ENCODE measurements around the gene GBP5. TPM values are rescaled to one million over a fixed set of nuclear protein-coding genes. Genes with fewer than 3 reads are reported as not detected.

Gene GBP5
- total RNA-seq, 2 experiments from 2014 or later: 279 to 362 TPM

GRCh38 chr1:89276690-89277089, 4.0 kb upstream of the GBP5 start:
- no peaks in the 10 kb centered on the region for H3K27me3 Mint-ChIP-seq
- DNase-seq: no peak
- no peak overlapping the region for H3K4me3 Mint-ChIP-seq
- peaks cover 8% of the 10 kb centered on the region for H3K9me3 Mint-ChIP-seq (ENCODE audit: low read depth)
- peaks cover 29% of the 10 kb centered on the region for H3K36me3 Mint-ChIP-seq
- H3K4me1 Mint-ChIP-seq: peaks cover 78% of the 10 kb centered on the region
- ATAC-seq: peak; percentile 17
- CTCF ChIA-PET: interaction anchor here (0.7 to 8.9 kb wide), 10 partner anchors 16 to 292 kb away, joined by 3 to 97 read pairs (median 6); partner anchors contain the start of genes GBP1 and GBP4
- peak overlapping the region; percentile 71 for H3K27ac Mint-ChIP-seq

- H3K27ac Mint-ChIP-seq: peak overlapping the region; percentile 95
- H3K27me3 Mint-ChIP-seq: no peaks in the 10 kb centered on the region
- CTCF ChIA-PET: interaction anchor here (1.2 to 8.9 kb wide), 8 partner anchors 11 to 290 kb away, joined by 3 to 97 read pairs (median 6); partner anchors contain the start of gene GBP4
- peaks cover 62% of the 10 kb centered on the region for H3K4me1 Mint-ChIP-seq
- no peak for DNase-seq
- H3K36me3 Mint-ChIP-seq: peaks cover 39% of the 10 kb centered on the region
- peak overlapping the region; percentile 72 for H3K4me3 Mint-ChIP-seq
- H3K9me3 Mint-ChIP-seq (ENCODE audit: low read depth): peaks cover 2% of the 10 kb centered on the region
- peak; percentile 21 for ATAC-seq
Observed at GRCh38 chr1:89274411-89274857, 1.8 kb upstream of the GBP5 start.

DNA sequence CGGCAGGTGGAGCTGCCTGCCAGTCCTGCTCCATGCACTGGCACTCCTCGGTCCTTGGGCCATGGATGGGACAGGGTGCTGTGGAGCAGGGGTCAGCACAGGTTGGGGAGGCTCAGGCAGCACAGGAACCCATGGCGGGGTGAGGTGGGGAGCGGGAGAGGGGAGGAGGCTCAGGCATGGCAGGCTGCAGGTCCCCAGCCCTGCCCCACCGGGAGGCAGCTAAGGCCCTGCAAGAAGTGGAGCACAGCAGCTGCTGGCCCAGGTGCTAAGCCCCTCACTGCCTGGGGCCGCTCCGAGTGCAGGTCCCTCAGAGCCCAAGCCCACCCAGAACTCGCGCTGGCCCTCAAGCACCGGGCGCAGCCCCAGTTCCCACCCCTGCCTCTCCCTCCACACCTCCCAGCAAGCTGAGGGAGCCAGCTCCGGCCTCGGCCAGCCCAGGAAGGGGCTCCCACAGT, 691 bp upstream of the GBP5 start:
- ATAC-seq: peak; percentile 5
- Mint-ChIP-seq H3K27ac (peak overlapping the region; percentile 95), H3K4me1 (peaks cover 63% of the 10 kb centered on the region), H3K36me3 (peaks cover 49% of the 10 kb centered on the region), H3K27me3 (no peaks in the 10 kb centered on the region), H3K4me3 (peak overlapping the region; percentile 98), H3K9me3 (ENCODE audit: low read depth) (peaks cover 2% of the 10 kb centered on the region)
- DNase-seq: no peak
- CTCF ChIA-PET: interaction anchor here (1.1 to 8.9 kb wide), 9 partner anchors 12 to 187 kb away, joined by 3 to 97 read pairs (median 3); partner anchors contain the start of genes GBP4 and GBP6

DNA sequence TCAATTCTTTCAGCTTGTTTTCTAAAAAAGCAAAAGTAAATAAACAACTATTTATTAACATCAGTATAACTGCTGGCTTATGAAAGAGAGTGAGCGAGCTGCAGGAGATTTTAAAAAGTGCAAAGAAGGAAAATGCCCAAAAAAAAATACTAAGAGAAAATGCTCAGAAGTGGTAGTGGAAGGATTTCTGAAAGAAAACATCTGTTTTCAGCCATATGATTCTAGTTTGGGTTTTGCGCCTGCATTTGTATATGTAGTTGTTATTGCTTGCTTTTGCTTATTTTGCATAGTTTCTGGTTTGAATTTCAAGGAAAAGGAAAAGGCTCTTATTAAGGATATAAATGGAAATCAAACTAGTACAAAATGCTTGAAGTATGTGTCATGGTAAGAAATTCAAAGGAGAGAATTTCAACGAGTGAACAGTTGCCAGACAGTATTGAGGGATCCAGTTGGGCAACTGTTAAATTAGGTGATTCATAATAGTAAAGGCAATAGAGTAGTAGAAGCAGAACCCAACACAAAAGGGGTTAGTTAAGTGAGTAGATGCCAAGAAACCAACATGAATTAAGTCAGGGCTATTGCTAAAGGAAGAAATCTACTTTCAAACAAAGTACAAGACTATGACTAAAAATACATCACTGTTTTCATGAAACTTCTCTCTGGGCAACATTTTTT, 1.2 kb downstream of the GBP5 start:
- CTCF ChIA-PET: interaction anchor here (0.9 to 8.9 kb wide), 6 partner anchors 12 to 288 kb away, joined by 3 to 97 read pairs (median 11); partner anchors contain the start of genes GBP4 and GBP6
- Mint-ChIP-seq H3K4me3 (peak overlapping the region; percentile 98), H3K27me3 (no peaks in the 10 kb centered on the region), H3K9me3 (ENCODE audit: low read depth) (peaks cover 2% of the 10 kb centered on the region), H3K27ac (peak overlapping the region; percentile 95), H3K4me1 (peaks cover 62% of the 10 kb centered on the region), H3K36me3 (peaks cover 61% of the 10 kb centered on the region)
- DNase-seq (no peak), ATAC-seq (no peak)

DNA sequence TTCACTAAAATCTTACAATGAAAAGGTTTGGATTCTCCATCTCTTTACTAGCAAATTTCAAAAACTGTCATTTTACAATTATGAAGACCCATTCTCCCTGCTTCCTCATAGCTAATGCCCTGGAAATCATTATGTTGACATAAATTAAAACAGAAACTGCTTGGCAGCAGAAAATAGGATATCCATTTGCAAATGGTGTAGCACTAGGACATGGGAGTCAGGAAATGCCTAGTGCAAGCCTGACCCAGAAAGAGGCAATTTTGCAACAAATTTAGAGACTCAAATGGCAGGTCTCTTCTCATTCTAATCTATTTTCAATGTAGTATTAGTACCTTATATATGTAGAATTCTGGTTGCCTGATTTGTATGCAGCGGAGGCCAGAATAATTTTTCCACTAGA, 2.2 kb downstream of the GBP5 start:
- Mint-ChIP-seq H3K4me1 (peaks cover 60% of the 10 kb centered on the region), H3K4me3 (peak overlapping the region; percentile 98), H3K27ac (peak overlapping the region; percentile 95), H3K36me3 (peaks cover 72% of the 10 kb centered on the region), H3K9me3 (ENCODE audit: low read depth) (peaks cover 2% of the 10 kb centered on the region), H3K27me3 (no peaks in the 10 kb centered on the region)
- CTCF ChIA-PET: interaction anchor here (1.2 to 8.9 kb wide), 6 partner anchors 11 to 286 kb away, joined by 3 to 97 read pairs (median 8); partner anchors contain the start of gene GBP4
- DNase-seq (no peak), ATAC-seq (no peak)

DNA sequence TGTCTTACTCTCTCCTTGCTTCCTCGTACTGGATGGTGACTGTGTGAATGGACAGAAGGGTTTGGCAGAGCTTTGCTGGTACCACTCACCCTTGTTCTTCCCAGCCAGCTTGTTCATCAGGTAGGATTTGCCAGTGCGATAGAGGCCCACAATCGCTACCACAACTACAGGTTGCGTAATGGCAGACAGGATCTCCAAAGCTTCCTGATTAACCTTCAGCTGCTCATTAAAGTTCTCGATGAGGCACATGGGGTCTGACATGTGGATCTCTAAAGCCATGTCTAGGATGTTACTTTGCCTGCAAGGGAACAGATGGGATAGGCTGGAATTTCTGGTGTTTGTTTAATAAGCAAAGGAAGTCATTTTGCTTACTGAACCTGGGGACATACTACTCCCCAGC, 3.4 kb downstream of the GBP5 start:
- peaks cover 54% of the 10 kb centered on the region for H3K4me1 Mint-ChIP-seq

DNA sequence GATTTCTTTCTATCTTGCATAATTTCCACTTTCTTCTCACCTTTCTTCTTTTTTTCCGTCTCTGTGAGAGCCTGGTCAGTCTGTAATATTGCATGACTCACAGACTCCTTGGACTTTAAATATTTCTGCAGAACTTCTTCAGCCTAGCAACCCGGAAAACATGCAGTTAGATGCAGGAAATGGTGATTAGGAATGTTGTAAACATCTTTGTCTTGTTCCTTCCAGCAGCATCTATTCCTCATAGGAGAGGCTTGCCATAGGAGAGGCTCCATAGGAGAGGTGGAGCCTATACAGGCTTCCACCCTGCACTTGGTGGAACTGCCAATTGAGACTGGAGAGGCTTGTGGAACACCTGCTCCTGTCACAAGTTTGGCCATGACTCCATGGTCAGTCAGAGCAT, 10.0 kb downstream of the GBP5 start:
- H3K9me3 Mint-ChIP-seq (ENCODE audit: low read depth): peaks cover 4% of the 10 kb centered on the region
- H3K36me3 Mint-ChIP-seq: peaks cover 87% of the 10 kb centered on the region
- CTCF ChIA-PET: interaction anchor here (0.8 to 5.5 kb wide), 3 partner anchors 8 to 100 kb away, joined by 3 to 31 read pairs (median 5); no protein-coding TSS in a partner anchor
- H3K4me3 Mint-ChIP-seq: peak overlapping the region; percentile 18
- no peak for DNase-seq
- no peak for ATAC-seq
- peak overlapping the region; percentile 37 for H3K27ac Mint-ChIP-seq
- no peaks in the 10 kb centered on the region for H3K27me3 Mint-ChIP-seq
- H3K4me1 Mint-ChIP-seq: peaks cover 76% of the 10 kb centered on the region

More for the DNA sequence above, 3.4 kb downstream of the GBP5 start:
- peak overlapping the region; percentile 98 for H3K4me3 Mint-ChIP-seq
- no peak for ATAC-seq
- no peak overlapping the region for H3K27ac Mint-ChIP-seq
- peaks cover 82% of the 10 kb centered on the region for H3K36me3 Mint-ChIP-seq
- CTCF ChIA-PET: interaction anchor here (1.2 to 8.9 kb wide), 4 partner anchors 9 to 228 kb away, joined by 3 to 97 read pairs (median 22); partner anchors contain the start of gene GBP4
- H3K9me3 Mint-ChIP-seq (ENCODE audit: low read depth): peaks cover 2% of the 10 kb centered on the region
- H3K27me3 Mint-ChIP-seq: no peaks in the 10 kb centered on the region
- DNase-seq: no peak

GRCh38 chr1:89261926-89262515, 10.6 kb downstream of the GBP5 start:
- H3K27me3 Mint-ChIP-seq: no peaks in the 10 kb centered on the region
- H3K27ac Mint-ChIP-seq: peak overlapping the region; percentile 37
- DNase-seq: no peak
- CTCF ChIA-PET: interaction anchor here (0.8 to 5.5 kb wide), 4 partner anchors 8 to 176 kb away, joined by 3 to 31 read pairs (median 4); no protein-coding TSS in a partner anchor
- H3K4me3 Mint-ChIP-seq: peak overlapping the region; percentile 31
- ATAC-seq: no peak
- peaks cover 6% of the 10 kb centered on the region for H3K9me3 Mint-ChIP-seq (ENCODE audit: low read depth)
- H3K4me1 Mint-ChIP-seq: peaks cover 74% of the 10 kb centered on the region
- H3K36me3 Mint-ChIP-seq: peaks cover 84% of the 10 kb centered on the region

DNA sequence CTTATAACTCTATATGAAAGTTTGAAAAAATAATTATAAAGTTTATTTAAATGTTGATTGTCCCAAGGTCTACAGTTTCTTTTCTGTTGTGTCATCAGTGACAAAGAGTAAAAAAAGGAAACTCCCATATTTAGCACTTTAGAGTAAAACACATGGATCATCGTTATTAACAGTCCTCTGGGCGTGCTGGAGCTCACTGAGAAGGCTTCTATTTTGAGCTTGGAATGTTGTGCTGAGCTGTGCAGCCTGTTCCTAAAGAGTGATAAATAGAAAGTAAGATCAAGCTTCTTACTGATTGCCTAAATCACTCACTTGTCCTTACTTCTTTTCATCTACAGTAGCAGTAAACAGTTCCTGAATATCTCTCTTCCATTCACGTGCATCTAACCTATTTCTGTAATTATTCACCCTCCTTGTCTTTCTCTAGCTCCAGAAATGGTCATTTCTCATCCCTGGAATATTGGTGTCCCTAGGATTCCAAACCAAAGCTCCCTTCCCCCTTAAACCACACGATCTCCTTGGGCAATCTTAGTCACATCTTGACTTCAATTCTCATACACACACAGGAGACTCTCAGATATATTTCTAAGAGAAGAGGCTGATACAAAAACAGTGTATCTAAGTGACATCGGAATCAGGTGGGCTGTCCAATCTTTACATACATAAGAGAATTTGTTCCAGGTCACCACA, 11.9 kb downstream of the GBP5 start:
- Mint-ChIP-seq H3K9me3 (ENCODE audit: low read depth) (peaks cover 7% of the 10 kb centered on the region), H3K36me3 (peaks cover 83% of the 10 kb centered on the region), H3K27ac (peak overlapping the region; percentile 82), H3K4me3 (peak overlapping the region; percentile 44), H3K4me1 (peaks cover 64% of the 10 kb centered on the region), H3K27me3 (no peaks in the 10 kb centered on the region)
- CTCF ChIA-PET: interaction anchor here (0.6 to 5.5 kb wide), 9 partner anchors 10 to 277 kb away, joined by 3 to 31 read pairs (median 4); partner anchors contain the start of genes GBP4 and GBP5
- no peak for ATAC-seq
- no peak for DNase-seq

DNA sequence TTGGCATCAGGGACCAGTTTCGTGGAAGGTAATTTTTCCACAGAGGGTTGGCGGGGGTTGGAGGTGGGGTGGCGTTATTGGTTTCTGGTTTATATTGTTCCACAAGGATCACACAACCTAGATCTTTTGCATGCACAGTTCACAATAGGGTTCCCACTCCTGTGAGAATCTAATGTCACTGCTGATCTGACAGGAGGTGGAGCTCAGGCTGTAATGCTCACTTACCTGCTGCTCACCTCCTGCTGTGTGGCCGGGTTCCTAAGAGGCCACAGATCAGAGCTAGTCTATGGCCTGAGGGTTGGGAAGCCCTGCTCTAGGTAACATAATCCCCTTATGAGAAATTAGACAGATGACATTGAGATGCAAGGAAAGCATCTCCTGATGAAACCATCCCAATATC, 12.6 kb downstream of the GBP5 start:
- ATAC-seq (peak; percentile 34), DNase-seq (no peak)
- Mint-ChIP-seq H3K27ac (peak overlapping the region; percentile 81), H3K9me3 (ENCODE audit: low read depth) (peaks cover 7% of the 10 kb centered on the region), H3K36me3 (peaks cover 84% of the 10 kb centered on the region), H3K27me3 (no peaks in the 10 kb centered on the region), H3K4me3 (peak overlapping the region; percentile 55), H3K4me1 (peaks cover 63% of the 10 kb centered on the region)
- CTCF ChIA-PET: interaction anchor here (0.6 to 5.5 kb wide), 7 partner anchors 10 to 276 kb away, joined by 3 to 31 read pairs (median 4); partner anchors contain the start of genes GBP4 and GBP5

GRCh38 chr1:89259283-89259971, 13.2 kb downstream of the GBP5 start:
- CTCF ChIA-PET: interaction anchor here (1.1 to 5.5 kb wide), 3 partner anchors 11 to 99 kb away, joined by 3 to 31 read pairs (median 20); no protein-coding TSS in a partner anchor
- Mint-ChIP-seq H3K27me3 (no peaks in the 10 kb centered on the region), H3K27ac (peak overlapping the region; percentile 81), H3K36me3 (peaks cover 84% of the 10 kb centered on the region), H3K9me3 (ENCODE audit: low read depth) (peaks cover 7% of the 10 kb centered on the region), H3K4me1 (peaks cover 58% of the 10 kb centered on the region), H3K4me3 (peak overlapping the region; percentile 55)
- DNase-seq: peak; percentile 86
- peak; percentile 66 for ATAC-seq

GRCh38 chr1:89257041-89257440, 15.6 kb downstream of the GBP5 start:
- Mint-ChIP-seq H3K4me3 (no peak overlapping the region), H3K36me3 (peaks cover 82% of the 10 kb centered on the region), H3K27ac (peak overlapping the region; percentile 5), H3K27me3 (no peaks in the 10 kb centered on the region), H3K9me3 (ENCODE audit: low read depth) (peaks cover 14% of the 10 kb centered on the region), H3K4me1 (peaks cover 41% of the 10 kb centered on the region)
- ATAC-seq (no peak), DNase-seq (no peak)
- CTCF ChIA-PET: interaction anchor here (2.5 to 5.5 kb wide), 2 partner anchors 13 to 102 kb away, joined by 20 to 31 read pairs; no protein-coding TSS in a partner anchor
